ENCODE data around the gene DSCAML1.

- TF ChIP-seq CTCF (IDR thresholded peaks at IDR 0.05) (no peak), POLR2AphosphoS5 (IDR thresholded peaks at IDR 0.05) (no peak), POLR2A (IDR thresholded peaks at IDR 0.05) (no peak), EP300 (IDR thresholded peaks at IDR 0.05) (no peak)
These were observed 334.2 kb downstream of the DSCAML1 start for GRCh38 chr11:117462864-117463247.

All from upper lobe of left lung (tissue), 4 donors.